Thyroid gland (tissue), 4 donors: ENCODE results near the gene PRKCZ. TPM values are rescaled to one million over a fixed set of nuclear protein-coding genes. Genes with fewer than 3 reads are reported as not detected.

Source experiments
- DNase-seq, 2 donors: peaks; one replicate each; pipeline ENCODE4 v3.0.0-alpha.2; 2019
- H3K27ac ChIP-seq, 3 donors: fragments of 200-600 bp; sonication (generic); 1 replicate in 2 of 3; 2 replicates in 1 of 3; pipeline ENCODE4 v1.5.1; 2016 to 2019; ENCODE audit warnings: mild to moderate bottlenecking in 1 of 3, moderate library complexity in 1 of 3
- H3K27me3 ChIP-seq: fragments of 200-600 bp; sonication (generic); one replicate; pipeline ENCODE4 v1.5.1; 2019
- H3K36me3 ChIP-seq, 2 donors: fragments of 200-600 bp; sonication (generic); one replicate each; pipeline ENCODE4 v1.5.1; 2016 to 2019
- H3K4me1 ChIP-seq, 2 donors: fragments of 200-600 bp; sonication (generic); one replicate each; pipeline ENCODE4 v1.5.1; 2017 to 2019
- H3K4me3 ChIP-seq, 3 donors: fragments of 200-600 bp; sonication (generic); replicated peaks in 1 of 3; 1 replicate in 2 of 3; 2 replicates in 1 of 3; pipeline ENCODE4 v1.5.1; 2016; ENCODE audit warnings: mild to moderate bottlenecking in 1 of 3
- H3K9me3 ChIP-seq: fragments of 200-600 bp; sonication (generic); one replicate; pipeline ENCODE4 v1.5.1; 2017
- CTCF ChIP-seq, 6 experiments: fragments of 200-600 bp in 3 of 6; fragments of 450-650 bp in 3 of 6; sonication (generic) in 3 of 6; IDR thresholded peaks; one replicate each; pipeline ENCODE4 v1.5.1; 2016 to 2019; ENCODE audit warnings: antibody characterized with exemption in 6 of 6, mild to moderate bottlenecking in 2 of 6, inconsistent platforms in 1 of 6, moderate library complexity in 1 of 6
- POLR2A ChIP-seq, 2 donors: fragments of 450-650 bp; IDR thresholded peaks; one replicate each; pipeline ENCODE4 v1.6.1; 2017; ENCODE audit warnings: antibody characterized with exemption in 2 of 2, mild to moderate bottlenecking in 2 of 2, moderate library complexity in 1 of 2
- WGBS, 2 donors: methylation state at CpG; one replicate each; pipeline ENCODE4 v1.1.5; 2017; 5-methylcytosine and 5-hydroxymethylcytosine counted together
- intact Hi-C: fragments of 100-400 bp; cut with DNase I; formaldehyde crosslinking; loops from one replicate; pipeline ENCODE4 v1.15.1; 2023
- total RNA-seq, 4 donors: library from RNA; depleted of rRNA; stranded (reverse); fragments of >200 nt; gene quantifications; one replicate each; pipeline ENCODE4 v1.2.3, GENCODE V29; 2016

The PRKCZ gene
- total RNA-seq, 4 donors from 2014 or later = 33.6 to 53.0 (median 44.3) TPM

GRCh38 chr1:2044510-2045319 is 5.5 kb upstream of the PRKCZ start:
- intact Hi-C loops = loop anchor here (5.0 kb wide), 2 partner anchors 82 to 97 kb away; no protein-coding TSS in a partner anchor
- peaks cover 8 to 17% of the 10 kb centered on the region in 2 donors for H3K4me1 ChIP-seq
- H3K4me3 ChIP-seq = peak overlapping the region in 1 of 3 donors; percentile 8
- no peaks in the 10 kb centered on the region for H3K9me3 ChIP-seq
- DNase-seq = peak; percentile 66 to 71
- TF ChIP-seq POLR2A (IDR thresholded peaks at IDR 0.05) (no peak), CTCF (IDR thresholded peaks at IDR 0.05) (peak; percentile 36 to 99 (median 89))
- no peaks in the 10 kb centered on the region for H3K36me3 ChIP-seq
- WGBS, 2 donors = 29 to 39% methylated on average over 14 to 15 of the region's 75 CpGs
- H3K27me3 ChIP-seq = no peaks in the 10 kb centered on the region
- no peak overlapping the region for H3K27ac ChIP-seq

- no peak overlapping the region for H3K4me3 ChIP-seq
- no peaks in the 10 kb centered on the region for H3K27me3 ChIP-seq
- DNase-seq = no peak
- H3K27ac ChIP-seq = no peak overlapping the region
- H3K36me3 ChIP-seq = no peaks in the 10 kb centered on the region
- intact Hi-C loops = loop anchor here (5.0 kb wide), 1 partner anchor 98 kb away; no protein-coding TSS in a partner anchor
- no peaks in the 10 kb centered on the region for H3K9me3 ChIP-seq
- no peak for TF ChIP-seq POLR2A (IDR thresholded peaks at IDR 0.05)
- no peak for TF ChIP-seq CTCF (IDR thresholded peaks at IDR 0.05)
- H3K4me1 ChIP-seq = peaks cover 9 to 17% of the 10 kb centered on the region in 2 donors
- 66 to 70% methylated on average over 13 to 15 of the region's 15 CpGs for WGBS, 2 donors
Observed at GRCh38 chr1:2045468-2046173, 4.6 kb upstream of the PRKCZ start.

- H3K4me1 ChIP-seq = peaks cover 9 to 17% of the 10 kb centered on the region in 2 donors
- no peak overlapping the region for H3K4me3 ChIP-seq
- no peaks in the 10 kb centered on the region for H3K9me3 ChIP-seq
- no peak overlapping the region for H3K27ac ChIP-seq
- intact Hi-C loops = loop anchor here (5.0 kb wide), 1 partner anchor 99 kb away; no protein-coding TSS in a partner anchor
- H3K36me3 ChIP-seq = no peaks in the 10 kb centered on the region
- no peaks in the 10 kb centered on the region for H3K27me3 ChIP-seq
- TF ChIP-seq POLR2A (IDR thresholded peaks at IDR 0.05) (no peak), CTCF (IDR thresholded peaks at IDR 0.05) (peak in 5 of 6 experiments; percentile 49 to 68 (median 55))
- WGBS, 2 donors = 37 to 40% methylated on average over 11 to 19 of the region's 20 CpGs
- peak; percentile 72 for DNase-seq
Observed at GRCh38 chr1:2046174-2046917, 3.9 kb upstream of the PRKCZ start.

GRCh38 chr1:2046953-2047748 is 3.1 kb upstream of the PRKCZ start:
- peaks cover 16 to 25% of the 10 kb centered on the region in 2 donors for H3K4me1 ChIP-seq
- no peaks in the 10 kb centered on the region for H3K36me3 ChIP-seq
- intact Hi-C loops = loop anchor here (5.0 kb wide), 1 partner anchor 100 kb away; no protein-coding TSS in a partner anchor
- no peaks in the 10 kb centered on the region for H3K9me3 ChIP-seq
- H3K27ac ChIP-seq = no peak overlapping the region
- DNase-seq = no peak
- no peak overlapping the region for H3K4me3 ChIP-seq
- no peaks in the 10 kb centered on the region for H3K27me3 ChIP-seq
- TF ChIP-seq CTCF (IDR thresholded peaks at IDR 0.05) = no peak
- 57 to 70% methylated on average over 14 to 23 of the region's 25 CpGs for WGBS, 2 donors
